Activated naive CD8-positive, alpha-beta T cell treated with anti-CD3 and anti-CD28 coated beads, Interleukin-2, amount 50 U/mL, for 16 hours (primary cell): ENCODE results near the gene TIPARP.
A peak's percentile ranks its signal among the peaks of the same experiment; 100 is the strongest.
"Not testable (repeated sequence)": the region's sequence is repeated elsewhere in the genome, so short reads cannot be mapped to it uniquely, and the experiment has no call there.

Source experiments
- DNase-seq: peaks from one replicate; pipeline ENCODE4 v3.0.0-alpha.2; 2020; ENCODE audit warnings: low read depth, low spot score

Gene TIPARP

DNA sequence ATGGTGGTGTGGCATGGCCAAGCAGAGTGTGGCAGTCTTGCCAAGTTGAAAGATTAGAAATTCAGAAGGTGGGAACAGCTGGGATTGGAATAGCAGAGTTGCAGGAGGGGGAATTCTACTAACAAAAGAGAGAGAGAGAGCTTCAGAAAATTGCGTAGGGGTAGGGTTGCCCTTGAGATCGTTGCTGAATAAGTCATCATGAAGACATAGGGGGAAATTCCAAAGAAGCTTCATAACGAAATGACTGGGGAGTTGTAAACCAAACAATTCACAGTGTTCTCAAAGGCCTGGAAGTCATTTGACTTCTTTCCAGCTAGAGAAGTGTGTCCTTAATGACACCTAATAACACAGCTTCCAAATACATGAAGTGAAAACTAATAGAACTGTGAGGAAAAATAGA lies 26.3 kb upstream of the TIPARP start:
- no peak for DNase-seq

DNA sequence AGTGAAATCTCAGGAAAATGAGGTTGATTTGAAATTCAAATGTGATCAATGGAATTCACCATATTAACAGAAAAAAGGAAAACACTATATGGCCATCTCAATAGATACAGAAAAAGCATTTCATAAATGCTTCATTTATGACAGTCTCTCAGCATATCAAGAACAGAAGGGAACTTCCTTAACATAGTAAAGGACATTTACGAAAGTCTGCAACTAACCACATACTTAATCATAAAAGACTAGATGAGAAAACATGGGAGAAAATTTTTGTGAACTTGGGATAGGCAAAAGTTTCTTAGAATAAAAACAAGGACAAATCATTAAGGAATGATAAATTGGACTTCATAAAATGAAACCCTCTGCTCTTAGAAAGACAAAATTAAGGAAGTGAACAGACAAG lies 24.7 kb upstream of the TIPARP start:
- DNase-seq: no peak

DNA sequence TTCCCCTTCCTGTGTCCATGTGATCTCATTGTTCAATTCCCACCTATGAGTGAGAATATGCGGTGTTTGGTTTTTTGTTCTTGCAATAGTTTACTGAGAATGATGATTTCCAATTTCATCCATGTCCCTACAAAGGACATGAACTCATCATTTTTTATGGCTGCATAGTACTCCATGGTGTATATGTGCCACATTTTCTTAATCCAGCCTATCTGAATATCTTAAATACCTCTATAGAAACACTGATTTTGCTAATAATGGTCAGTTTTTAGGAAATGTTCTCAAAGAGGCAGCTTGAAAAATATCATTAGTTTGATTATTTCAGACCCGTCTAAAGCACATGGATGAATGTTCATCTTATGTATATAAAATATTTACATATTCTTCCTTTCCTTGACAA lies 21.7 kb upstream of the TIPARP start:
- DNase-seq: not testable (repeated sequence)

DNA sequence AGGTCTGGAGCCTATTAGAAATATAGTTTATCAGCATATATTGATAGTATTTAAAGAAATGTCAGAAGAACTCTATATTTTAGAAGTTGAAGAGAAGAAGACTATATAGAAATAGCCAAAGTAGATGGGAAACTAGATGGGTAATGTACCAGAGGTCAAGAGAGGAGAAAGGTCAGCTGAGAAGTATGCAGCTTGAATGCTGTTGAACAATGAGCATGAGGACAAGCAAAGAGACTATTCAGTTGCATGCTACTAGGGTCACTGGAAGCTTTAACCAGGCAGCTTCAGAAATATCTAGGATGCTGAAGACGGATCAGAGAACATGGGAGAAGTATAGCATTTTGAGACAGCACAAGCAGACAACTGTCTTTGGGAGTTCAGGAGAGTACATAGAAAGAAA lies 19.6 kb upstream of the TIPARP start:
- DNase-seq: no peak

DNA sequence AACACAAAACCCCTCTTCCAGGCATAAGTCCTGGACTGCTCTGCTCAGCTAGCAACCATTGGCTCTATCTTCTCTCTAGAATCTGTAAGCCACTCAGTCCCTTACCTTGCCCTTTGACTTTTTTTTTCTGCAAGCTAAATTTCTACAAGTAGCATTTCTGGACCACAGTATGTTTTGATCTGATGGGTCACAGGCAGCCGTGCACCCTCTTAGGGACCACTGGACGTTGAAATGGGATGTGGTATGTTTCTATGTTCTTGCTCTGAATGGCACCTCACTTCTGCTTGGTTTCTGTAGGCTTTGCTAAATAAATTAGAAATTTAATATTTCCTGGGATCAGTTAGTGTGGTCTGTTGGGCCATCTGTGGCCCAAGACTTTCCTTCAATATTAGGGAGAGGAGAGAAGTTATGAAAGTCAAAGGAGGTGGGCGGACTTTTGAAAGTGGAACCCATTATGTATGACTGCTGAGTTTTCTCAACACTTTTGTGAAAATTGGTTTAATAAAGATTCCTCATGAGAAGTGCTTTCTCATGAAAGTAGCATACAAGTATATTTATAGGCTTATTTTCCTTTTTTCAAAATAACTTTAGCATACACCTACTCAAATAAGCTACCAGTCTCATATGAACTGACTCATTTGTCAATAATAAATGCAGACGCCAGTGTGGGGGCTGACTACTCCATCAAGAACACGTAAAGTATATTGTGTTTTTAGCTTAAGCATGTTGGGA lies 18.4 kb upstream of the TIPARP start:
- no peak for DNase-seq

DNA sequence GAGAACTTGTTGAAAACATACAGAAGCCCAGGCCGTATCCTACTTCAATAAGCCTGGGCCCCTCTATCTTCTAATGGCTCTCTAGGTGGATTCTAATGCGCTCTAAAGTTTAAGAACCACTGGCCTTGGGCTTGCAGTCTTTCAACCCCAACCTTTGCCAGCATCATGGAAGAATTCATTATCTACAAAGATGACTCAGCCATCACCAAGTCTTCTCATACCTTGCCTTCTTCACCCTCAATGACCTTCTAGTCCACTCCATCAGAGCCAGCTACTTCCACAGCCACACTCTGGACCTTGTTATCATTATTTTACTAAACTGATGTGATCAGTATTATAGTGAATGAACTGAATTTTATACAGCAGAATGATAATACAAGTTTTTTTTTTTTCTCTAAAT lies 16.9 kb upstream of the TIPARP start:
- no peak for DNase-seq

DNA sequence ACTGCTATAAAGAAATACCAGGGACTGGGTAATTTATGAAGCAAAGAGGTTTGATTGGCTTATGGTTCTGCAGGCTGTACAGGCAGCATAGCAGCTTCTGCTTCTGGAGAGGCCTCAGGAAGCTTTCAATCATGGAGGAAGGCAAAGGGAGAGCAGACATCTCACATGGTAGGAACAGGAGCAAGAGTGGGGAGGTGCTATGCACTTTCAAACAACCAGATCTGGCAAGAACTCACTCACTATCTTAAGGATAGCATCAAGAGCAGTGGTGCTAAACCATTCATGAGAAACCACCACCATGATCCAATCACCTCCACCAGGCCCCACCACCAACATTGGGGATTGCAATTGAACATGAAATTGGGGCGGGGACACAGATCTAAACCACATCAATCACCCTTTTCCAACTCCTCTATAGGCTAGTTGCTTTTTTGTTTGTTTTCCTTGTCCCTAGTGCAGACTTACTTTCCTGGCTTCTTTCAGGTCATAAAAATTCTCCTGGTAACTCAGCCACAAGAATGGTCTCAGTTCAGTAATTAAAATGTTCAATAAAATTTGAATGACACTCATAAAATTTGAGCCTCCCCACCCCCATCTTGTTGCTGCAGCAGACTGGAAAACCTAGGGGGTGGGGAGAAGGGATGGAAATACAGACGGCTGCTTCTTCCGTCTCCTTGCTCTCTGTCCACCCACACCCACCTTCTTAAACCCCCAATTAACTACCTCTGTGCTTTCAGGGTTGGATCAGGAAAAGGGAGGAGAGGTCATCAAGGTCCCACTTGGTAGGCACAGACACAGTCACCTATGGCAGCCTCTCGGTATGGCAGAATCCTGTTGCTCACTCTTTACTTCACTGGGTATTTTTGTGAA lies 16.3 kb upstream of the TIPARP start:
- DNase-seq: no peak

DNA sequence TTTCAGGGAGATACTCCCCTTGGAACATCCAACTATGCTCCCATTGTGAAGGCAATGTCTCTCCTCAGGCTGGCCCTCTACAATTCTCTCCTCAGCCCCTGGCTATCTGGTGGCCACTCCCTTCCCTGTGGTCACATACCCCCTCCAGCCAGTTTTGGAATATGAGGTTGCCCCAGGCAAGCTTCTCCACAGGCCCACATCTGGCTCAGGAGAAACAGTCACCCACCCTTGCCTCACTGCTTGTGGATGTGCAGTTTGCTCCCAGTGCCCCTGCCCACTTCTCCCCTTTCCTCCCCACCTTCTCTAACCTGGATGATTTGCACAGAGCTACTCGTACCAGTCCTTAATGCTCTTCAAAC lies 15.7 kb upstream of the TIPARP start:
- DNase-seq: no peak

DNA sequence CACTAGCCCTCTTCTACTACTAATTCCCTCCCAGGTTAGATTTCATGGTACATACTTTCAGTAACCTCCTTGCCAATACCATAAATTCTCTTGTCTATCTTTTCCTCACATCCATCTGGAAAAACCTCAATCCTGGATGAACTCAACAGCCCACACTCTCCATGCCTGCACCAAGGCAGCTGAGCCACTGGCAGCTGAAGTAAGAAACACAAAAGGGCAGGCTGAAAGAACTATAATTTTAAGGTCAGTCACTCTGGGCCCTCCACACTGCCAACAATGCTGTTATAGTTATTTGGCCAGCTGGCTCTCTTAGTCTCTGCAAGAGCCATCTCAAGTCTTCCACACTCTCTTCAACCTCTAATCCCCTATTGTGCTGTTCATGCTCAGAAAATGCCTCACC lies 15.1 kb upstream of the TIPARP start:
- no peak for DNase-seq

DNA sequence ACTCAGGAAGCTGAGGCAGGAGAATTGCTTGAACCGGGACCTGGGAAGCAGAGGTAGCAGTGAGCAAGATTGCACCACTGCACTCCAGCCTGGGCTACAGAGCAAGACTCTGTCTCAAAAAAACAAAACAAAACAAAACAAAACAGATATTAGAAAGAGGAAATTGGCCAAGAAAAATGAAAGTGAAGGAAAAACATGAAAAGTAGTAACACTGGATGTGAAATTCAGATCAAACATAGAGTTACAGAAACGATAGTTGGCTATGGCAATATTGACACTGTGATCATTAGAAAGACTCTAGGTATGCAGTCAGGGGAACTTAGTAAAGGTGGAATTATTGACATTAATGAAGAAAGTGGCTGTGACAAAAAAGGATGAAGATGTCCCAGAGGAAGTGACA lies 13.2 kb upstream of the TIPARP start:
- no peak for DNase-seq

DNA sequence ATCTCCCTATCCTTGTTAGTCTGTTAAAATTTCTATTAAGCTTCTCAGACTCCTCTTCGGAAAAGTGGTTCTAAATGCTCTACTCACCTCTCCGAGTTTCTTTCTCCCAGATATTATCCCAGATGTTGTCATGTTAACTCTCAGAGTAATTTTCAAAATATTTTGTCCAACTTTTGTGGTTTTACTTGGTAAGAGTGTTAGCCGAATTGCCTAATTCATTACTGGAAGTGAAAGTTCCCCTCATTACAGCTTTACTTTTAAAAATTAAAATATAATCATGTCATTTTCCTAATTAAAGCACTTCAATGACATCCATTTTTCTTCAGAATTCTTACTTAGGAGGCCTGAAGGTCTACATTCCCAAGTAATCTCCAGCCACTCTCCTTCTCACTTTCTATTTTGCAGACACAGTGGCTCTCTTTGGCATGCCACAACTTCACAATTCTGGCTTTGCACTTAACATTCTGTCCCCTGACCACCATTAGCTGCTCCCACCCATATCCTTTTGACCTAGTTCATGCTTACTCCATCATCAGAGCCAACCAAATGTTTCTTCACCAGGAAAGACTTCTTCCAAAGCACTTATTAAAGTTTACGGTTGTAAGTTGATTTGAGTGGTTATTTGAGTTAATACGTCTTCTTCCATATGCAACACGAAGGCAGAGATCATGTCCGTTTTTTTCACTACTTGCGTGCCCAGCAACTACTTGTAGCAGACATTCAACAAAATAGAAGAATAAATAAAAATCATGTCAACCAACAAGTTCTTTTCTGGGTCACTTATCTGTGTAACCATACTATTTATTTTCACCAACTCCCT lies 10.2 kb upstream of the TIPARP start:
- DNase-seq: no peak

DNA sequence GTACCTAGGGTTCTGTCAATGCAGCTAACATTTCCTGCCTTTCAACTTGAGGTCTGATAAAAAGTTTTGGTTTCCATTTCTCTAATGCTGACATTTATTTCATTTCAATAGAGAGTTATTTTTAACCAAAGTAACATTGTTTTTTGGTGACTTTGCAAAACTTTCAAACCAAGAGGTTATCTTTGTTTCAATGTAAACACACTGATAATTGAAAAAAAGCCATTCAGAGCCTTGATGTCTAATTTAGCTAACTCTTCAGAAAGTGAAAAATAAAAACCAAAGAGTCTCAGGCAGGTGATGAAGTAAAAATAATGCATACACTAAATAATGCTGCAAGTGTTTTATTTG lies 9.6 kb upstream of the TIPARP start:
- DNase-seq: no peak

DNA sequence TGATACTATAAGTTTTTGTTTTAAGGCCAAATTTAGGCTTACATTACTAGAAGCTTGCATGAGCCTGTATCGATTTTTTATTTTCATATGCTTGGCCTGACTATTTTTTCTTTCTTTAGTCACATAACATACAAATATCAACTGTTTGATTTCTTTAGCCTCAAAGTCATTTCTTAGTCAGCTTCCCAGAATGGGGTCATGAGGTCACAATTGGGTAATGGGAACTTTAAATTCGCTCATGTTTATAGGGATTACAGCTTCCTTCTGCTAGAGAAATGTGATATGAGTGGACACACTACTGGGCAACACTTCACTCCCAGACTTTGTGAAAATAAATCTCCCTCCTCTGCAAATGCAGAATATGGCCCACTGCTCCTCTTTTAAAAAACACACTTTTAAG lies 9.1 kb upstream of the TIPARP start:
- no peak for DNase-seq

DNA sequence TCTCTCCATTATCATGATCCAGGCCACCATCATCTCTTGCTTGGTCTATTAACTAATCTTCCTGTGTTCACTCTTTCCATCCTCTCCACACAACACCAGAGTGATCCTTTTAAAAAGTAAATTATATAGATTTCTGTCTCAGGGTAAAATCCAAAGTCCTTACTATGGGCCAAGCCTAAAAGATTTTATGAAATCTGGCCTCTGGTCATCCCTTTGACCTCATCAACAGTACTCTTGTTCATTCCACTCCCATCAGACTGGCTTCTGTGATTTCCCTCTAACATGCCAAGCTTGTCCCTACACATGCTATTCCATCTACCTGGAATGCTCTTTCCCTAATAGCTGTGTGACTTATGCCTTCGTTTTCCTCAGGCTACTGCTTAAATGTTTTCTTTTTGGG lies 8.3 kb upstream of the TIPARP start:
- no peak for DNase-seq

DNA sequence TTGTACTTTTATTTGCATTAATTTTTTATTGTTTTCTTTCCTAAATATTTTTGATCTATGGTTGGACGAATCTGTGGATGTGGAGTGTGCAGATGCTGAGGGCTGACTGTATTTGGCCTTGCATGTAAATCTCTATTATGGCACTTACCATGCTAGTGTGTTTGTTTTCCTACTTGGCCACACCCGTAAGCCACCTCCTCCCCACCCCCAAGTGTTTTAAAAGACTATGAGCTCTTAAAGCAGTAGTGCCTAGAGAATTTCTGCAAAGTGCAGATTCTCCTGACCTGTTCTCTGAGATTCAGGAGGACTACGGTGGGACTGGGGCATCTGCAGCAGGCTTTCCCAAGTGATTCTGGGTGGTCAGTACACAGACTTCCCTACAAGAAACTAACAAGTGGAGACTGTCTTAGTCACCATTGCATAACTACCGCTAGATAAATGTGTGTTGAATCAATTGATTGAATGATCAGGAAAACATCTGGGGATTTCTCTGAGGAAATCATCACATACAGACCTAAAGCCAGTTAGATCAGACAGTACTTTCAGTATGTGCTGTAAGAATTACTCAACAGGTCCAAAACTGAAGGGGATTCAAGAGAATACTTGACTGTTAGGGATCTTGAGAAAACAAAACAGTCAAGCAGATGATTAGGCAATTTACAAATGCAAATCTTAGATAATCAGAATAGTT lies 6.2 kb upstream of the TIPARP start:
- no peak for DNase-seq

DNA sequence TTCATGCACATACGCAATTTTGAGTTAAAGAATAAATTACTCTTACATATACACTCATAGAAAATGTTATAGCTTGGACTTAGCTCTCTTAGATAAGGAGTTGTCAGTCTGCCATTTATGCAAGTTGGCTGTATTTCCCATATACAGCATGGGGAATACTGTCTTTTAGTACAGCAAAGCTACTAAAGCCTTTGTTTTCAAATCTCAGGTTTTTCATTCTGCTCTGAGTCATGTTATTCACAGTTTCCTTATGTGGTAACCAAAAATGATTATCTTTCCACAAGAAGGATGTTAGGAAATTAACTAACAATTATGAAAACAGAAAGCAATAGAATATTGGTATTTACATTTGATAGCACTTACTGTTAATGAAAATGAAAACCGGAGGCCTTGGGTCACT lies 4.3 kb upstream of the TIPARP start:
- no peak for DNase-seq

DNA sequence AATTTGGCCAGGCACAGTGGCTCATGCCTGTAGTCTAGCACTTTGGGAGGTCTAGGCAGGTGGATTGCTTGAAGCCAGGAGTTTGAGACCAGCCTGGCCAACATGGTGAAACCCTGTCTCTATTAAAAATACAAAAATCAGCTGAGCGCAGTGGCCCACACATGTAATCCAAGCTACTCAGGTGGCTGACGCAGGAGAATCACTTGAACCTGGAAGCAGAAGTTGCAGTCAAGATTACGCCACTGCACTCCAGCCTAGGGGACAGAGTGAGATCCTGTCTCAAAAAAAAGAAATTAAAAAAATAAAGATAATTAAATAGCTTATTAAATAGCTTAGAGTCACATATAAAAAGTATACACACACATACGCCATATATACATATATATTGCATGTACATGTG lies 3.7 kb upstream of the TIPARP start:
- no peak for DNase-seq

DNA sequence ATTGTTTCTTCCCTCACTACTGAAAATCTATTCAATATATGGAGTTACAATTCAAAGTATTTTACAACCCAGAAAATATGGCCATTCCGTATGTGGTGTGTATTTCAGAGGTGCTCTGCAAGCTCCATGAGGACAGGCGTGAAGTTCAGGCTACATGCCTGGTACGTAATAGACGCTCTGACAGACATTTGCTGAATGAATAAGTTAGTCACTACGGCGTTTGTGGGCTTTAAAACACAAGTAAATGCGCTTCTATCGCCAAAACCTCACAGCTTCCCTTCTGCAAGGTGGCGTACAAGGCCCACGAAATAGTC lies 701 bp upstream of the TIPARP start:
- DNase-seq: no peak

DNA sequence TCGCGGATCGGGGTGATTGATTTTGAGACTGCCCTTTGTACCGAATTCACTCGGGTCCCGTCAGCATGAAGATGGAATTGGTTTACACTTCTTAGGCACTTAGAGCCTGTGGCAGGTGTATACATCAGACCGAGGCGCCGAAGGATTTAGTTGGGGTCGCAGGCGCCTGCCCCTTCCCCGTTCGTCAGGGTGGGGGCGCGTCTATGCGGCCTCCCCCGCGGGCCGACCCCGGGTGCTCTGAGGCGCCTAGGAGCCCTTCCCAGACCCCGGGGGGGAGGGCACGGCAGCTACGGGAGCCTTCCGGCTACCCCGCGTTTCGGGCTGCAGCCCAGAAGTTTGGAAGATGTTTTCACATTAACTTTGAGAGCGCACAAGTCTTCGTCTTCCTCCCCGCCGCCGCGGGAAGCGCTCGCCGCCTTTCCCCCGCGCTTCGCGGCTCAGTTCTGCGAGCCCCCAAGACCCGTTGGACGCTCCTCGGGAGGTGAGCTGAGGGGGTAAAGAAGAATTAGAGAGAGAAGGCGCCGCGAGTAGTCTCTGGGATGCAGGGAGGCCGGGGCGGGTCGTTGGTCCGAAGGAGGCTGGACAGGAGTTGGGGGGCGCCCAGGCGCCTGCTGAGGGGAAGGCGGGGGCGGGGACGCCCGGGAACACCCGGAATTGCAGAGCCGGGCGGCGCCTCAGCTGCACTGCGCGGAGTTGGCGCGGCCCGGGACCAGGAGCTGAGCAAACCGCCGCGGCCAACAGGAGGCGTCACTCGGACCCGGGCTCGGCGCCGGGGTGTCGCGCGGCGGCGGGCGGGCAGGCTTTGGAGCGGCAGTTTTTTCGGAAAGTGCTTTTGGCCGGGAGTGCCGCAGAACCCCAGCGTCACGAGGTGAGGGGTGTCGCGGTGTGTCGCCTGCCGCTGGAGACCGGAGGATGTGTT lies 780 bp downstream of the TIPARP start:
- peak; percentile 1 for DNase-seq

DNA sequence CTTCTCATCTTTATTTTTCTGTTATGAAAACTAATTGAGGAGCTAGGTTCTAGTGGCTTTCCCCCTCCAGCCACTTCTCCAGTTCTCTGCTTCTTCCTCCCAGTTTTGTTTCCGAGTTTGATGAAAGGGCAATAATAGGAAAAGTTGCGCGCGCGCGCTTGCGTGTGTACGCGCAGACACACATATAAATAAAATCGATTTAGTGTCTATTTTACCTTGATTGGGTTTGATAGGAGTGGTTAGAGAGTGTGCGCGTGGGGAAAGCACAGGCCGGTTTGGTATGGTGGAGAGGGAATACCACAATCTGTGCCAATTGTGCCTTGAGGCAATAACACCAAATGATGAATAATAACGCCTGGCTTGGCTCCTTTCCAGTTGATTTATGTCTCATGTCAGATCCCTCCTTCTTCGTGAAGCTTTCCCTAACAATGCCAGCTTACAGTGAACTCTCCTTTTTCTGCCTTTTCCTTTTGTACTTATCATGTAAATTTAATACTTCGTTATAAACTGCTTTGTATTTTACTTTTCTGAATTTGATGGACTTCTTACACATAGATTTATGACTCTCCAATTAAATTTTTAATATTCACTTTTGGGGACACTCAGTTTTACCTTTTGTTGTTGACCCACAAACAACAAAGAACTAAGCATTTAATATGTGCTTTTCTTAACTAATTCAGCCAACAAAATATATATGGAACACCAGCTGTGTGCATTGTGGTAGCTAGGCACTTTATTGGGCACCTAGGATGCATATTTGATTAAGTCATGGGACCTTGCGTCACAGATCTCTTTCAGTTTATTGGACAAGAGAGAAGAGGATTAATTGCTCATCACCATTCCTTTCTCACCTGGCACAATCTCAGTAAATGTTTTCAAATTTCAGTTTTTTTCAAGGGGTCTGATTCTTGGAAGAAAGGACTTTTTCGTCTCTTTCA lies 1.7 kb downstream of the TIPARP start:
- DNase-seq: no peak
